ENCODE measurements around the gene PDGFD.

PDGFD gene

GRCh38 chr11:103997082-103997481, 166.9 kb downstream of the PDGFD start:
- TF ChIP-seq EP300 (IDR thresholded peaks at IDR 0.05; ENCODE audit: borderline replicate concordance) (no peak), ZBTB7A (IDR thresholded peaks at IDR 0.05; ENCODE audit: low read depth) (no peak), YY1 (IDR thresholded peaks at IDR 0.05; ENCODE audit: low read depth) (no peak), USF1 (IDR thresholded peaks at IDR 0.05) (no peak), FOXM1 (IDR thresholded peaks at IDR 0.05; ENCODE audit: borderline replicate concordance, low read depth) (no peak), TEAD4 (IDR thresholded peaks at IDR 0.05) (no peak), REST (IDR thresholded peaks at IDR 0.05; ENCODE audit: low read depth) (no peak), NFIC (IDR thresholded peaks at IDR 0.05) (no peak), TAF1 (IDR thresholded peaks at IDR 0.05; ENCODE audit: low read depth) (no peak), RAD21 (IDR thresholded peaks at IDR 0.05; ENCODE audit: low read depth) (no peak), CEBPB (IDR thresholded peaks at IDR 0.05) (no peak), TCF12 (IDR thresholded peaks at IDR 0.05; ENCODE audit: low read depth) (no peak)

GRCh38 chr11:103995896-103996295, 168.1 kb downstream of the PDGFD start:
- TF ChIP-seq FOXM1 (IDR thresholded peaks at IDR 0.05; ENCODE audit: borderline replicate concordance, low read depth) = no peak
- TF ChIP-seq ZBTB7A (IDR thresholded peaks at IDR 0.05; ENCODE audit: low read depth) = no peak
- no peak for TF ChIP-seq CEBPB (IDR thresholded peaks at IDR 0.05)

GRCh38 chr11:103994518-103994917, 169.4 kb downstream of the PDGFD start:
- no peak for TF ChIP-seq TCF12 (IDR thresholded peaks at IDR 0.05; ENCODE audit: low read depth)
- TF ChIP-seq CEBPB (IDR thresholded peaks at IDR 0.05) = no peak
- no peak for TF ChIP-seq CREB1 (IDR thresholded peaks at IDR 0.05; ENCODE audit: low read depth)
- no peak for TF ChIP-seq NFIC (IDR thresholded peaks at IDR 0.05)
- no peak for TF ChIP-seq FOXM1 (IDR thresholded peaks at IDR 0.05; ENCODE audit: borderline replicate concordance, low read depth)
- TF ChIP-seq RAD21 (IDR thresholded peaks at IDR 0.05; ENCODE audit: low read depth) = no peak
- TF ChIP-seq ZBTB7A (IDR thresholded peaks at IDR 0.05; ENCODE audit: low read depth) = no peak

GRCh38 chr11:103994094-103994493, 169.9 kb downstream of the PDGFD start:
- TF ChIP-seq TCF12 (IDR thresholded peaks at IDR 0.05; ENCODE audit: low read depth) (no peak), TEAD4 (IDR thresholded peaks at IDR 0.05) (no peak), REST (IDR thresholded peaks at IDR 0.05; ENCODE audit: low read depth) (no peak), RAD21 (IDR thresholded peaks at IDR 0.05; ENCODE audit: low read depth) (no peak), CEBPB (IDR thresholded peaks at IDR 0.05) (no peak), FOXM1 (IDR thresholded peaks at IDR 0.05; ENCODE audit: borderline replicate concordance, low read depth) (no peak), TAF1 (IDR thresholded peaks at IDR 0.05; ENCODE audit: low read depth) (no peak), MAX (IDR thresholded peaks at IDR 0.05) (no peak), CREB1 (IDR thresholded peaks at IDR 0.05; ENCODE audit: low read depth) (no peak), ZBTB7A (IDR thresholded peaks at IDR 0.05; ENCODE audit: low read depth) (no peak), YY1 (IDR thresholded peaks at IDR 0.05; ENCODE audit: low read depth) (no peak), EP300 (IDR thresholded peaks at IDR 0.05; ENCODE audit: borderline replicate concordance) (no peak), USF1 (IDR thresholded peaks at IDR 0.05) (no peak), EGR1 (IDR thresholded peaks at IDR 0.05) (no peak), NFIC (IDR thresholded peaks at IDR 0.05) (no peak)

GRCh38 chr11:103993507-103993906, 170.4 kb downstream of the PDGFD start:
- TF ChIP-seq EGR1 (IDR thresholded peaks at IDR 0.05) (no peak), FOXM1 (IDR thresholded peaks at IDR 0.05; ENCODE audit: borderline replicate concordance, low read depth) (no peak), REST (IDR thresholded peaks at IDR 0.05; ENCODE audit: low read depth) (no peak), CEBPB (IDR thresholded peaks at IDR 0.05) (no peak), TCF12 (IDR thresholded peaks at IDR 0.05; ENCODE audit: low read depth) (no peak), RAD21 (IDR thresholded peaks at IDR 0.05; ENCODE audit: low read depth) (no peak), ZBTB7A (IDR thresholded peaks at IDR 0.05; ENCODE audit: low read depth) (no peak)

All from Ishikawa (cell line).